ENCODE measurements around the gene SVOPL.

The SVOPL gene

DNA sequence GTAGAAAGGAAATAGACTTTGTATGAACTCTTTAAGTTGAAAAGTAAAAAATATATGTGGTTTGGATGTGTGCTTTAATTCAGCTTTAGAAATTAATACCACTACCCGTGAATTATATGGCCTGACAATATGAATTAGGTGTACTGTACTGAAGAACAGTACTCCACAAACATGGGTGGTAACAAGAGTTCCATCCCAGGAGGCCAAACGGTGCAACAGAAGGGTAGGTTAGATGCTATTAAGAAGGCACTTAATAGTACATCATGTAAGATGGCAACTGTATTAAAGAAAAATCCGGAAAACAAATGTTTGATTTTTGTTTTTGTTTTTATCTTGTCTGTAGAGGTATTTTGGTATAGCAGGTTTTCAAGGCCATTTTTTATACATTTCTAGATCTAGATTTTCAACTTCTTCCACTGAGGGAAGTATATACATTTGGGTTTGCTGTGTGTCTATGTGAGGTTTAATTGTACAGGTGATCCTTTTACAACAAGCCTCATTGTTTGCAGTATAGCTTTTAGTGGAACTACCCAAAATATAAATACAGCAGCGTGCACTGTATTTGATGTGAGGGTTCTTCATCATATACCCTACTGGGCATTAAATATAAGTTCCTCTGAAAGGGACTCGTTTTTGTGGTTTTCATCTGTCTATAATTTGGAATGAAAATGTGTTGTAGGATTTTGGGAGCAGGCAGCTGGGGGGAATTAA, 115.7 kb downstream of the SVOPL start:
- TF ChIP-seq, protein P1, sequence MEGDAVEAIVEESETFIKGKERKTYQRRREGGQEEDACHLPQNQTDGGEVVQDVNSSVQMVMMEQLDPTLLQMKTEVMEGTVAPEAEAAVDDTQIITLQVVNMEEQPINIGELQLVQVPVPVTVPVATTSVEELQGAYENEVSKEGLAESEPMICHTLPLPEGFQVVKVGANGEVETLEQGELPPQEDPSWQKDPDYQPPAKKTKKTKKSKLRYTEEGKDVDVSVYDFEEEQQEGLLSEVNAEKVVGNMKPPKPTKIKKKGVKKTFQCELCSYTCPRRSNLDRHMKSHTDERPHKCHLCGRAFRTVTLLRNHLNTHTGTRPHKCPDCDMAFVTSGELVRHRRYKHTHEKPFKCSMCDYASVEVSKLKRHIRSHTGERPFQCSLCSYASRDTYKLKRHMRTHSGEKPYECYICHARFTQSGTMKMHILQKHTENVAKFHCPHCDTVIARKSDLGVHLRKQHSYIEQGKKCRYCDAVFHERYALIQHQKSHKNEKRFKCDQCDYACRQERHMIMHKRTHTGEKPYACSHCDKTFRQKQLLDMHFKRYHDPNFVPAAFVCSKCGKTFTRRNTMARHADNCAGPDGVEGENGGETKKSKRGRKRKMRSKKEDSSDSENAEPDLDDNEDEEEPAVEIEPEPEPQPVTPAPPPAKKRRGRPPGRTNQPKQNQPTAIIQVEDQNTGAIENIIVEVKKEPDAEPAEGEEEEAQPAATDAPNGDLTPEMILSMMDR (IDR thresholded peaks at IDR 0.05; ENCODE audit: control insufficient read depth, extremely low read depth, insufficient read depth): no peak
- DNase-seq (ENCODE audit: low read depth): no peak
- no peak overlapping the region for H3K4me3 ChIP-seq (ENCODE audit: low read depth, low read length)

DNA sequence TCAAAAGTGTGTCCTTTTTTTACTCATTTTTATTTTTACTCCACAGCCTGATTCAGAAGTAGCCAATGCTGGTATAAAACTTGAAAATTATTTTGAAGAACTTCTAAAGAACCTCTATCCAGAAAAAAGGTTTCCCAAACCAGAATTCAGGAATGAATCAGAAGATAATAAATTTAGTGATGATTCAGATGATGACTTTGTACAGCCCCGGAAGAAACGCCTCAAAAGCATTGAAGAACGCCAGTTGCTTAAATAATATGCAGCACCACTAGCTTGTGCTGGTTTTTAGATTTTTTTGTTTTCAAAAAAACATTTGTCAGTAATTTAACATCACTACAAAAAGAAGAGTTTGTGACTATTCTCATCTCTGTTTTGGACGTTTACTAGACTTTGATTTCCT, 116.5 kb downstream of the SVOPL start:
- DNase-seq (ENCODE audit: low read depth): no peak
- H3K4me3 ChIP-seq (ENCODE audit: low read depth, low read length): no peak overlapping the region
- TF ChIP-seq, protein P1 (IDR thresholded peaks at IDR 0.05; ENCODE audit: control insufficient read depth, extremely low read depth, insufficient read depth): no peak

DNA sequence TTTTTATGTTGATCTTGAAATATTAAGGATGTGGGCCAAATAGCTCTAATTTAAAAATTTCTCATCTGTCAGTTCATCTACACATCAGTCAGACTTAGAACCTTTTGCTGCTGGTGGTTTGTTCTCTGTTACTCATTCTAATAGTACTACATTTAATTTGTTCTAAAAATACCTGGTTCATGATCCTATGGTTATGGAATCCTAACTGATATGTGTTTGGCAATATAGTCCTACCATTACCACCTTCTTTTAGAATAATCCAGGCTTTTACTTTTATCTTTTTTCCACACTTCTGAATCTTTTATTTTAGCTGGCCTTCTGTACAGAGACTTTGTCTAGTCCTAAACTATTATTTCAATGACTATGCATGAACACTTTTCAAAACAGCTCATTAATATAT, 116.9 kb downstream of the SVOPL start:
- TF ChIP-seq, protein P1 (IDR thresholded peaks at IDR 0.05; ENCODE audit: control insufficient read depth, extremely low read depth, insufficient read depth): no peak
- H3K4me3 ChIP-seq (ENCODE audit: low read depth, low read length): no peak overlapping the region
- DNase-seq (ENCODE audit: low read depth): no peak

DNA sequence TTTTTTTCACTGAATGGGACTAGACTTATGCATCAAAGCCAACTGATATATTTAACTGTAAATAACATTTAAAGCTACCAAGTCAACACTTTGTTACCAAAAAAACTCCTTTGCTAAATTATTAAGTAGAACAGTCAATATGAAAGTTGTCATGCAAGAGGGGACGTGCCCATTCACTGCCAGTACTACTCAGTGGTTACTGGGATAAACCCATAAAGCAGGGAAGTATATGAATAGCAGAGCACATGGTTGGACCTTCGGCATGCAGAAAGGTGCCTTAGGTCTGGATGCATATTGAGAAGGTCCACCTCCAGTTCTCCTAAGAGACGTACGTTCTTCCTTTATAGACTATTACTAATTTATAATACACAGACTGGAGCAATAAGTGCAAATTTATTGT, 120.1 kb downstream of the SVOPL start:
- H3K4me3 ChIP-seq (ENCODE audit: low read depth, low read length): no peak overlapping the region
- TF ChIP-seq, protein P1 (IDR thresholded peaks at IDR 0.05; ENCODE audit: control insufficient read depth, extremely low read depth, insufficient read depth): no peak
- DNase-seq (ENCODE audit: low read depth): no peak

DNA sequence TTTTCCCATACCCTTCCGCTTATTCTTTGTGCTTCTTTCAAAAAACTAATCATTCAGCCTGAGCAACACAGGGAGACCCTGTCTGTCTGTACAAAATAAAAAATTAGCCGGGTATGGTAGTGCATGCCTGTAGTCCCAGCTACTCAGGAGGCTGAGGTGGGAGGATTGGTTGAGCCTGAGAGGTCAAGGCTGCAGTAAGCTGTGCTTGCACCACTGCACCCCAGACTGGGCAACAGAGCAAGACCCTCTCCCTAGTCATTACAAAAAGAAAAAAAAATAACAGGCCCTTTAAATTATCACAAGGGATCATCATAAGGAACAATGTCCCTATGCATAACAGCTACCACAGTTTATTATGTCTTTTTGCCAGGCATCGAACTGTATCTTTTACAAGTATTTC, 121.5 kb downstream of the SVOPL start:
- H3K4me3 ChIP-seq (ENCODE audit: low read depth, low read length): no peak overlapping the region
- DNase-seq (ENCODE audit: low read depth): no peak
- TF ChIP-seq, protein P1 (IDR thresholded peaks at IDR 0.05; ENCODE audit: control insufficient read depth, extremely low read depth, insufficient read depth): no peak

DNA sequence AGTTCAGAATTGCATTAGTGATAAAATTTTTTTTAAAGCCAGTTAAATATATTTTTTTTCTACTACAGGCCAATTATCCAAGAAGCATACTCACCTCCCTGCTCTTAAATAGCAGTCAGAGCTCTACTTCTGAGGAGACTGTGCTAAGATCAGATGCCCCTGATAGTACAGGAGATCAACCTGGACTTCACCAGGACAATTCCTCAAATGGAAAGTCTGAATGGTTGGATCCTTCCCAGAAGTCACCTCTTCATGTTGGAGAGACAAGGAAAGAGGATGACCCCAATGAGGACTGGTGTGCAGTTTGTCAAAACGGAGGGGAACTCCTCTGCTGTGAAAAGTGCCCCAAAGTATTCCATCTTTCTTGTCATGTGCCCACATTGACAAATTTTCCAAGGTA, 122.0 kb downstream of the SVOPL start:
- H3K4me3 ChIP-seq (ENCODE audit: low read depth, low read length): no peak overlapping the region
- no peak for DNase-seq (ENCODE audit: low read depth)
- TF ChIP-seq, protein P1 (IDR thresholded peaks at IDR 0.05; ENCODE audit: control insufficient read depth, extremely low read depth, insufficient read depth): no peak

DNA sequence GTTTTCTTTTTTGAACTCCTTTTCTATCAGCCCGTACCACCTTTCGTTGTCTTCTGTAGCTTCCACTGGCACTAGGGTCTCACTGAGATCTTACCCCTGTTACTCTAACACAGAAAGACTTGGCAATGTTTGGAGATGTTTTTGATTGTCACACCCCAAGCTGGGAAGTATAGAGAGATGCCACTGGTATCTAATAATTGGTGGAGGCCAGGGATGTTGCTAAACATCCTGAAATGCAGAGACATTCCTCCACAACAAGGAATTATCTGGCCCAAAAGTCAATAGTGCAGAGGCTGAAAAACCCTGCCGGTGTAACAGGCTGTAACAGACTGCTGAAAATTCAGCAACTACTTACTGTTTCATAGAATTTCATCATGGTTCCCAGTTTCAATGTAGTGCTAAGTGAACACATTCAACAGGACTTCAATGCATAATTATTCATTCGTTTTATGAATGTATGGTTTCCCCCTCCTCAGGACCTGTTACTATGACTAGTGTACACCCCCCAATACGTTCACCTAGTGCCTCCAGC, 125.2 kb downstream of the SVOPL start:
- no peak for DNase-seq (ENCODE audit: low read depth)
- TF ChIP-seq, protein P1 (IDR thresholded peaks at IDR 0.05; ENCODE audit: control insufficient read depth, extremely low read depth, insufficient read depth): no peak
- no peak overlapping the region for H3K4me3 ChIP-seq (ENCODE audit: low read depth, low read length)
